Measurements from ENCODE around the gene SCYL1. TPM values are rescaled to one million over a fixed set of nuclear protein-coding genes. Genes with fewer than 3 reads are reported as not detected.
A peak's percentile ranks its signal among the peaks of the same experiment; 100 is the strongest.

SCYL1 gene
- total and polyA plus RNA-seq, 7 donors: 66.9 to 106 (median 87.4) TPM

GRCh38 chr11:65478388-65479183 lies 46.3 kb upstream of the SCYL1 start:
- WGBS, 3 donors: 25 to 38% (median 31%) methylated on average over 32 to 33 of the region's 33 CpGs
- Histone ChIP-seq H3K9me3 (no peaks in the 10 kb centered on the region), H3K27ac (peak overlapping the region; percentile 99), H3K4me3 (peak overlapping the region; percentile 77), H3K36me3 (ENCODE audit: insufficient read depth in 1 of 2, low read depth in 1 of 2) (no peaks in the 10 kb centered on the region), H3K27me3 (ENCODE audit: insufficient read depth in 3 of 3, low read length in 2 of 3) (no peaks in the 10 kb centered on the region), H3K4me1 (peaks cover 53% of the 10 kb centered on the region)
- DNase-seq (peak; percentile 76 to 88), ATAC-seq (peak; percentile 17 to 41 (median 32))
- TF ChIP-seq, protein P1, sequence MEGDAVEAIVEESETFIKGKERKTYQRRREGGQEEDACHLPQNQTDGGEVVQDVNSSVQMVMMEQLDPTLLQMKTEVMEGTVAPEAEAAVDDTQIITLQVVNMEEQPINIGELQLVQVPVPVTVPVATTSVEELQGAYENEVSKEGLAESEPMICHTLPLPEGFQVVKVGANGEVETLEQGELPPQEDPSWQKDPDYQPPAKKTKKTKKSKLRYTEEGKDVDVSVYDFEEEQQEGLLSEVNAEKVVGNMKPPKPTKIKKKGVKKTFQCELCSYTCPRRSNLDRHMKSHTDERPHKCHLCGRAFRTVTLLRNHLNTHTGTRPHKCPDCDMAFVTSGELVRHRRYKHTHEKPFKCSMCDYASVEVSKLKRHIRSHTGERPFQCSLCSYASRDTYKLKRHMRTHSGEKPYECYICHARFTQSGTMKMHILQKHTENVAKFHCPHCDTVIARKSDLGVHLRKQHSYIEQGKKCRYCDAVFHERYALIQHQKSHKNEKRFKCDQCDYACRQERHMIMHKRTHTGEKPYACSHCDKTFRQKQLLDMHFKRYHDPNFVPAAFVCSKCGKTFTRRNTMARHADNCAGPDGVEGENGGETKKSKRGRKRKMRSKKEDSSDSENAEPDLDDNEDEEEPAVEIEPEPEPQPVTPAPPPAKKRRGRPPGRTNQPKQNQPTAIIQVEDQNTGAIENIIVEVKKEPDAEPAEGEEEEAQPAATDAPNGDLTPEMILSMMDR (IDR thresholded peaks at IDR 0.05): no peak
- intact Hi-C loops (cut with DNase I): no loop called here

DNA sequence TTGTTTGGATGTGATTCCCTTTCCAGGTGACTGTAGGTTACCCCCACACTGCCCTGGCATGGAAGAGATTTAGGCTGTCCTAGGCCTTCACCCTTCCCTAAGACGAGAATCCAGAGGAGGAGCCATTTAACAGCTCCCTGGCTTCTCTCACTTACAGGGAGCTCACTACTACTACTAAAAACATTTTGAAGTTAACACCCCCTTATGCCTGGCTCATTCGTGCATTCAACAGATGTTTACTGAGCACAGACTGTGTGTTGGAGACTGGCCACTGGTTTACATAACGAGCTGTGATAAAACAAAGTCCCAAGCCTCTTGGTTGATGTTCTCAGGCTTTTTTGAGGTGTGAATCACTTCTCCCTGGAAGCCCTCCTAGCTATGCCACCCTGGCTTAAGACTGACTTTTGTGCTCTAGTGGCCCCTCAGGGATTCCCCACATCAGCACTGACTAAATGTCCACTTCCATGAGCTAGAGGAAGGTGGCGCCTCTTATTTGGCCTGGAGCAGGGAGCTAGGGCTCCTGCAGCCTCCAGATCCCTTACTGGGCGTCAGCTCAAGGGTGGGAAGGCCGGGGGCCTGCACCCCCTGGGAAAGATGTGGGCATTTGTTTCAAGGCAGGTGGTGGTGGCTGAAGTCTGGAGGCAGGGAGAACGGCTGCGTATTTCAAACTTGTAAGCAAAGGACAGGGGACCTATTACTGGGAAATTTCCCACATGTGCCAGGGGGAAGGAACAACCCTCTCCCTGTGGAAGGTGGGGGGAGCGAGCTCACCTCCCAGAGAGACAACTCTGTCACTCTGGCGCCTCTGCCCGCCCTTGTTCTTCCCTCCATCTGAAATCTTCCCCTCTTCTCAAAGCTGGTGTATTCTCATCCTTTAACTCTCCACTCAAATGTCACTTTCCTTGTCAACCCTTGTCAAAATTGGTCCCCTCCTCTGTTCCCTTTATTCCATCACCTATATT lies 45.4 kb upstream of the SCYL1 start:
- peak overlapping the region; percentile 77 for H3K4me3 ChIP-seq
- peaks cover 46% of the 10 kb centered on the region for H3K4me1 ChIP-seq

DNA sequence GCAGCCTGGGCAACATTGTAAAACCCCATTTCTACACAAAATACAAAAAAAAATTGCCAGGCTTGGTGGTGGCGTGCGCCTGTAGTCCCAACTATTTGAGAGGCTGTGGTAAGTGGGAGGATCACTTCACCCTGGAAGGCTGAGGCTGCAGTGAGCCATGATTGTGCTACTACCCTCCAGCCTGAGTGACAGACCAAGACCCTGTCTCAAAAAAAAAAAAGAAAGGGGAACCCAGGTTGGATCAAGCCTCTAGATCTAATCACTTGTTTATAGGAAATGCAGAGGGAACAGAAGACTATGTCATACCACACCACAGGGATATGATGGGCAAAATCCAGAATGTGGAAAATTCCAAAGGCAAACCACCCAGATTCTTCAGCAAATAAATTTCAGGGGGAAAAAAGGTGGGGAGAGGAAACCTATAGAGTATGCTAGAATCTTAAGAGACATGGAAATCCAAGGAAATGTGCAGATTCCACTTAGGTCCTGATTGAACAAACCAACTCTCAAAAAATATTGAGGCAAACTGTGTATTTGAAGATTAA lies 42.5 kb upstream of the SCYL1 start:
- H3K9me3 ChIP-seq: no peaks in the 10 kb centered on the region
- TF ChIP-seq, protein P1 (IDR thresholded peaks at IDR 0.05): no peak
- H3K36me3 ChIP-seq (ENCODE audit: insufficient read depth in 1 of 2, low read depth in 1 of 2): no peaks in the 10 kb centered on the region
- WGBS, 3 donors: 98 to 100% (median 99%) methylated on average over 2 of the region's 2 CpGs
- ATAC-seq (no peak), DNase-seq (no peak)
- no peak overlapping the region for H3K27ac ChIP-seq
- no peak overlapping the region for H3K4me3 ChIP-seq
- H3K4me1 ChIP-seq: peaks cover 54% of the 10 kb centered on the region
- no peaks in the 10 kb centered on the region for H3K27me3 ChIP-seq (ENCODE audit: insufficient read depth in 3 of 3, low read length in 2 of 3)
- intact Hi-C loops (cut with DNase I): no loop called here

More for the DNA sequence above, 45.4 kb upstream of the SCYL1 start:
- ATAC-seq: peak; percentile 26 to 64 (median 48)
- peak overlapping the region; percentile 99 for H3K27ac ChIP-seq
- H3K36me3 ChIP-seq (ENCODE audit: insufficient read depth in 1 of 2, low read depth in 1 of 2): no peaks in the 10 kb centered on the region
- peak; percentile 49 to 82 for DNase-seq
- H3K9me3 ChIP-seq: no peaks in the 10 kb centered on the region
- no peaks in the 10 kb centered on the region for H3K27me3 ChIP-seq (ENCODE audit: insufficient read depth in 3 of 3, low read length in 2 of 3)
- TF ChIP-seq, protein P1 (IDR thresholded peaks at IDR 0.05): peak; percentile 41
- 20 to 32% (median 21%) methylated on average over 11 of the region's 11 CpGs for WGBS, 3 donors
- intact Hi-C loops (cut with DNase I): no loop called here

DNA sequence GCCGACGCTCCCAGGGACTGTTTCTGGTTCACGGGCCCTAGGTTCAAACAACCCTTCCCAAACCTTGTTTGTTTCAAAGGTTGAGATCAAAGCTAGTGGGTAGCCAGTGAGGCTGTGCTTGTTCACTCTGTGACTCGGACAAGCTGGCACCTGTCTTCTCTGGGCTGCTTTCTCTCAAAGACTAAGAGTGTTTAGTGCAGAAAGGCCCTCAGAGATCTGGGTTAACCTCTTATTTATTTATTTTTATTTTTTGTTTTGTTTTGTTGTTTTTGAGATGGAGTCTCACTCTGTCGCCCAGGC lies 39.0 kb upstream of the SCYL1 start:
- DNase-seq (no peak), ATAC-seq (no peak)
- Histone ChIP-seq H3K4me3 (no peak overlapping the region), H3K36me3 (ENCODE audit: insufficient read depth in 1 of 2, low read depth in 1 of 2) (no peaks in the 10 kb centered on the region), H3K27ac (peak overlapping the region; percentile 99), H3K27me3 (ENCODE audit: insufficient read depth in 3 of 3, low read length in 2 of 3) (no peaks in the 10 kb centered on the region), H3K9me3 (no peaks in the 10 kb centered on the region), H3K4me1 (peaks cover 62% of the 10 kb centered on the region)
- 62 to 64% (median 63%) methylated on average over 5 of the region's 5 CpGs for WGBS, 3 donors
- TF ChIP-seq, protein P1 (IDR thresholded peaks at IDR 0.05): no peak
- intact Hi-C loops (cut with DNase I): no loop called here

Data from psoas muscle (tissue), 8 donors.